NCI-H345 treated with DMSO at 0.1 percent for 48 hours (cell line): ENCODE measurements around the gene C11orf68.
A peak's percentile ranks its signal among the peaks of the same experiment; 100 is the strongest.

Experiments
- DNase-seq: peaks from one replicate; lab custom pipeline; 2025; ENCODE audit not compliant: unreplicated experiment; lab: John Stamatoyannopoulos, UW

C11orf68 gene

DNA sequence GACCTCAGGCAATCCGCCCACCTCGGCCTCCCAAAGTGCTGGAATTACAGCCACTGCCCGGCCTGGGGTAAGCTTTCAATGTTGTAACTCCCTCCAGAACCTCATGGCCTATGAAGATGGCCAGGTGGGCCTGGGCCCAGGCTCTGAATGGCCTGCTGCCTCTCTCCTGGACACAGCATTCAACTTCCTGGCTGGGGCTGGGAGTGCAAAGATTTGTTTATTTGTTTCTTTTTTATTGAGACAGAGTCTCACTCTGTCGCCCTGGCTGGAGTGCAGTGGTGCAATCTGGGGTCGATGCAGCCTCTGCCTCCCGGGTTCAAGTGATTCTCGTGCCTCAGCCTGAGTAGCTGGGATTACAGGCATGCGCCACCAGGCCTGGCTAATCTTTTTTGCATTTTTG is 25.9 kb upstream of the C11orf68 start:
- no peak for DNase-seq

DNA sequence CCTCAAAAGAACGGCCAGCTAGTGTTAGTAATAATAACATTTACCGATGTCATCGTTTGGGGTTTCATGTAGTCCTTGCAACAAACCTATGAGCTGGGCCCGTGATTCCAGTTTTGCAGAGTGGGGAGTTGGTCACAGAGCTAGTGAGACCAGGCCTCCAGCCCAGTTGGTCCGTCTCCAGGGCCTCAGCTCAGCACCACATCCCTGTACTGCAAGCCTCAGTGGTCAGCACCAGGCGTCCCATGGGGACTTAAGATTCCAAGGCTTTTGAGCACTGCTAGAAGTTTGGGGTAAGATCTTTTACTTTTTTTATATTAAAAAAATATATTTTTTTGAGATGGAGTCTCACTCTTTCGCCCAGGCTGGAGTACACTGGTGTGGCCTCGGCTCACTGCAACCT is 25.3 kb upstream of the C11orf68 start:
- DNase-seq = no peak

DNA sequence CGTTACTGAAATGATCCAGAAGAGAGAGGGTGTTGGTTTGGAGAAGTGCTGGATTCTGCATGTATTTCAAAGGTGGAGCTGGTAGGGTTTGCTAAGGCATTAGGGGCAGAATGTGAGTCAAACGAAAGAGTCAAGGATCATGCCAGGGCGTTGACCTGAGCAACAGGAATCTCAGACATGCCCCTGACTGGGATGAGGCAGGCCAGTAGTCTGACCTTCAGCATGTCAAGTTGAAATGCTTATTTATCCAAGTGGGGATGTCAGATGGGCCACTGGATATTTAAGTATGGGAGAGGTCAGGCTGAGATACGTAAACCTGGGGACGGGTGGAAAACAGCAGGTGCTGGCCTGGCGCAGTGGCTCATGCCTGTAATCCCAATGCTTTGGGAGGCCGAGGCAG is 23.7 kb upstream of the C11orf68 start:
- DNase-seq = no peak

DNA sequence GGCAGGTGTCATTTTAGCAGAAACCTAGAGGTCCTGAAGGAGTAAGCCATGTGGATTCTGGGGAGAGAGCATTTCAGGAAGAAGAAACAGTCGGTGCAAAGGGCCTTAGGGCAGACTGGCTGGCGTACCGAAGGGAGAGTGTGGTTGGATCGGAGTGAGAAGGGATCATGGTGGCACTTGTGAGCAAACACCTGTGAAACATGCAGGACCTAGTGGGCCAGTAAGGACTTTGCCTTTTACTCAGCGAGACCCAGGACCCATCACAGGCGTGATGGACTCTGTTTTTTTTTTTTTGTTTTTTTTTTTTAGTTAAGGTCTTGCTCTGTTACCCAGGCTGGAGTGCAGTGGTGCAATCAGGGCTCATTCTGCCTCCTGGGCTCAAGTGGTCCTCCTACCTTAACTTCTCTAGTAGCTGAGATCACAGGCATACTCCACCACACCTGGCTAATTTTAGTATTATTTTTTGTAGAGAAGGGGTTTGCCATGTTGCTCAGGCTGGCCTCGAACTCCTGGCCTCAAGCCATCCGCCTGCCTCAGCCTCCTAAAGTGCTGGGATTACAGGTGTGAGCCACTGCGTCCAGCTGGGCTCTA is 23.0 kb upstream of the C11orf68 start:
- no peak for DNase-seq

DNA sequence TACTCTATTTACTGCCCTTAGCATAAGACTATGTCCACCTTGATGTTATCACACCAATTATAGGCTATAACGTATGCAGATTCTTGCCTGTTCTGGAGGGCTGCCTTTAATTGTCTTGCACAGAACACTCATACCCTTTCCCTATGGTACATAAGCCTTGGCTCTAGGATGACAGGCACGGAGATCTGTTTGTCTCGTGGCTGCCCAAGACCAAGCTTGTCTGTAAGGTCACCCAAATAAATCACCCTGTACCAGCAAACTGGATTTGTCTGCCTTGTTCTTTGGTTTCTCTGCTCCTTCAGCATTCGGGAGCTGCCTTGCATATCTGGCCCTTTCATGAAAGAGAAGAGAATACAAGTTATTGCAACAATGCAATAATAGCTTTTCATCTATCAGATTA is 18.9 kb upstream of the C11orf68 start:
- DNase-seq = no peak

DNA sequence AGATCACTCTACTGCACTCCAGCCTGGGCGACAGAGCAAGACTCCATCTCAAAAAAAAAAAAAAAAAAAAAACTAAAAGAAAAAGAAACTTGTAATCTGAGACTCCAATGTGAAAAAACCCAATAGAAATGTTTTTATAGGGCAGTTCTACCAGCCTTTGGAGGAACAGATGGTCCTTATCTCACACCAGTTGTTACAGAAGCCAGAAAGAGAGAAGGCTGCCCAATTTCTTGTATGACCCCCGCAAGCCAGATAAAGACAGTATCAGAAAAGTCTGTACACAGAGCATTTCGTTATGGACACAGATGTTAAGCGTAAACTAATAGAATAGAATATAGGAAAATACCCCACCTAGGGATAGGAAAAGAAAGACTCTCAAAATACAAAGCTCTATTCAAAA is 15.2 kb upstream of the C11orf68 start:
- DNase-seq = no peak

DNA sequence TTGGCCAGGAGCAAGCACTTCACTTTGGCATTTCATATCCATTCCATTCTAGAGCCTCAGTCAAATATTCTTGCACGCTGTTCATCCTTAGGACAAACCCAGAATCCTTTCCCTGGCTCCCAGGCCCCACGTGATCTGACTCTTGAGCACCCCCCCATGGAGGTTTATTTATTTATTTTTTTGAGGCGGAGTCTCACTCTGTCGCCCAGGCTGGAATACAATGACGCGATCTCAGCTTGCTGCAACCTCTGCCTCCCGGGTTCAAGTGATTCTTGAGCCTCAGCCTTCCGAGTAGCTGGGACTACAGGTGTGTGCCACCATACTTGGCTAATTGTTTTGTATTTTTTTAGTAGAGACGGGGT is 13.7 kb upstream of the C11orf68 start:
- peak; percentile 7 for DNase-seq

DNA sequence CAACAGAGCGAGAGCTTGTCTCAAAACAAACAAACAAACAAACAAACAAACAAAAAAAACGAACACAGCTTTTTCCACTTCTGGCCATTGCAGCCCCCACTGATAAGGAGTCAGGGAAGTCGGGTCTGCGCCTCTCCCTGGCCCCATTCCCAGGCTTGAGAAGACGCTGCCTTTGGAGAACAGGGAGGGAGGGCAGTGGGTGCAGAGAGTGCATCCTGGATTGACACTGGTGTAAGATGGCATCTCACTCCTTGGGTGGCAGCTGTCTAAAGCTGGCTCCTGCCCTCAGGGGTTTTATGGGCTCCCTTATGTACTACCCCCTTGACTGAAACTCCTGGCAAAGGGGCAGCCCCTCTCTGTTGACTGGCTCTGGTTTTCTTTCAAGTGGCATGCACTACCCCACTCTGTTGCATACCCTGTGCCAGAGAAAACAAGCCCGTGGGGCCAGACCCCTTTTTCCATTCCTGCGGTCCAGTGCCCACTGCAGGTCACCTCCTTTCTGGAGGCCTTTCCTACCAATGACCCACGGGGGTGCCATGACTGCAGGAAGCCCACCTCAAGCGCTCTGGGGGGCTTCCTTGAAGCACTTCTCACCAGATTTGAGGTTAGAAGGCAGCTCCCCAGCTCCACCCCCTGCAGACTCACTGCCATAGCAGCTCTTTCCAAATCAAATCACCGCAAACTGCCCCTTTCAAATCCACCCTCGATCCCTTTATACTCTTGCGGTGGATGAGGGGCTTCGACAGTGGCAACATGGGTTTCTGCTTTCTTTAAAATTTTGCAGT is 13.1 kb upstream of the C11orf68 start:
- DNase-seq = no peak

DNA sequence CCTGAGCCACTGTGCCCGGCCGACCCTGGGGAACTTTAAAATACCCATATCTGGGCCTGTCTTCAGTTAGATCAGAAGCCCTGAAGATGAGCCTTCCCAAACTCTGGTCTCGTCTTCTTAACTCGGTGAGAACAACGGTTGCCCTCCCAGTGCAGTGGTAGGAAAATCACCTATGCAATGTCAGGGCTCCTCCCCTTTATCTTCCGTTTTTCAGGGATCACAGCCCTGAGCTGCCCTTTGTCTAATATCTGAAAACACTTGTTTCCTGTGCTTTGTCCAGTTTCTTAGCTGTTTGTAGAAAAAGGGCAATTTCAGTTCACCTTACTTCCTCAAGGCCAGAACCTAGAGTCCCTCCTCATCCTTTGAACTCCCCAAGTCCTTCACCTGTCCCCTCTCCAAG is 9.8 kb upstream of the C11orf68 start:
- no peak for DNase-seq

DNA sequence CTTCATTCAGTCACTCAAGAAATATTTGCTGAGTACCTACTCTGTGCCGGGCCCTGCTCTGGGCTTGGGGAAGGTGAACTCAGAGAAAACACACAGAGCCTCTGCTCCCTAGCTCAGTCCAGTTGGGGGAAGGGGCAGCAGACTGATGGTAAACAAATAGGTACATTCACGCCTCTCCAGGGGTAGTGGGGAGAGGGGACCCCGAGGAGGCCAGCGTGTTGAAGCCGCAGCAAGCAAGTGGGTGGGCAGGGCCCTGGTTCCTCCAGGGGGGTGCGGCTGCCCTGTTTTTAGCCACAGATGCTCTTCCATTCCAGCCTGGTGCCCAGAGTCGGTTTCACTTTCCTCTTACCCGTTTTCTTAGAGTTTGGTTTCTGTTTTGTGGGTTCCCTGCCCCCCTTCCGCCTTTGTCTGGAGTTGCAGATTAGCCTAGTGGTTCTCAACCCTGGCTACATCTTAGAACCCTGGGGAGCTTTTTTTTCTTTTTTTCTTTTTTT is 9.1 kb upstream of the C11orf68 start:
- DNase-seq = no peak

DNA sequence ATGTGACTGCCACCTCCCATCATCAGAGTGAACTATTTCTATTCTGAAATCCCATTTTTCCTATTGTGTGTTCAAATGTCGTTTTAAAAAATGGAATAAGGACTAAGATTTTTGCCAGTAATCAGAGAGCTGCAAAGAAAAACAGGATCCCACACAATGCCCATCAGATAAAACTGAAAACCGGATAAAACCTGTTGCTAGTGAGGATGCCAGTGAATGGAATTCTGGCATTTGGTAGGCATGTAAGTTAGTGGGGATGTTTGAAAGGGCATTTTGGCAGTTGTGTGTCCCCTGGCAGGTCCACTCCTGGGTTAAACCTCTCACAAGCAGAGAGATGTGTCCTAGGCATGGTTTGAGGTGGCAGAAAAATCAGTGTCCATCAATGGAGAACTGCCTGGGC is 6.5 kb upstream of the C11orf68 start:
- DNase-seq = no peak

DNA sequence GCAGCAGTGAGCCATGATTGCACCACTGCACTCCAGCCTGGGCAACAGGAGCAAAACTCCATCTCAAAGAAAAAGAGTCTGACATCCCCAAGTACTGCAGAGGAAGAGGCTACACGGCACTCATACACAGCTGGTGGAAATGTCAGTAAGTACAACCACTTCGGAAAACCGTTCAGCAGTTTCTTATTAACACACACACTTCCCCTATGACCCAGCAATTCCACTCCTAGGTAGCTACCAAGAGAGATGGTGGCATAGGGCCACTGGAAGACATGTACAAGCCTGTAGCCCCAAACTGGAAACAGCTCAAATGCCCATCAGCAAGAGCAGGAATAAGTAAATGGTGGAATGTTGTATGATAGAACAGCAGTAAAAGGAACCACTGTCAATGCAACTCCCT is 3.7 kb upstream of the C11orf68 start:
- no peak for DNase-seq

DNA sequence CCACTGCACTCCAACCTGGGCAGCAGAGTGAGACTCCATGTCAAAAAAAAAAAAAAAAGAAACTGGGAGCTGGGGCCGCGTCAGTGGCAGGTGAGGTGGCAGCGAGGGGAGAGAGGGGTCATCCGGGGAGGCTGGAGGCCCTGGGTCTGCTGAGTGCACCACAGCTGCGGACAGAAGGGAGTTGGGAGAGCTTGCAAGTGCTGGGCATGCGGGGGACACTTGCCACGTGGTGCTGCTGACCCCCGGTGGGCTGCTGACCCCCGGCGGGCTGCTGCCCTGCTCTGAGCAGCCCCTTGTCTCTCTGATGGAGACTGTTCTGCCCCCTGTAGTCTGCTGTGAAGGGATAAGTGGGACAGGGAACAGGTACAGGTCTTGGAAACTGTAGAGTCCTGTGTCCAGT is 3.0 kb upstream of the C11orf68 start:
- no peak for DNase-seq

DNA sequence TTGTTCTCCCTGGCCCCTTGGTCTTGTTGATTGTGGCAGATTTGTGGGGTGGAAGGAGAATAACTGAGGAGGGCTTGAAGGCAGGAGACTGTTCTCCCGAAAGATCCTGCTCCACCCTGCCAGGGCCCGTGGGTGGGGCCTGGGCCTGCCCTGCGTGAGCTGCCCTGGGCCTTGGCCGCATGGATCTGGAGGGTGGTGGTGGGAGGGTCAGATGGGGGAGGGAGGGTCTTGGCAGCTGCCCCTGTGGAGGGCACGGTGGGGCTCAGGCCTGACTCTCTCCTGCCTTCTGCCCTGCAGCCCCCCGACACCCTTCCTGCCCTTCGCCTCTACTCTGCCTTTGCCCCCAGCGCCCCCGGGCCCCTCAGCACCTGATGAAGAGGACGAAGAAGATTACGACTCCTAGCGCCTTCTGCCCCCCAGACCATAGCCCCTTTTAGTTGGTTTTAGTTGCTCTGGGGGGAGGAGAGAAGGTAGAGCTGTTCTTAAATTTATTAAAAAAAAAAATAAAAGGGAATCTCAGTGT is 2.2 kb upstream of the C11orf68 start:
- no peak for DNase-seq

DNA sequence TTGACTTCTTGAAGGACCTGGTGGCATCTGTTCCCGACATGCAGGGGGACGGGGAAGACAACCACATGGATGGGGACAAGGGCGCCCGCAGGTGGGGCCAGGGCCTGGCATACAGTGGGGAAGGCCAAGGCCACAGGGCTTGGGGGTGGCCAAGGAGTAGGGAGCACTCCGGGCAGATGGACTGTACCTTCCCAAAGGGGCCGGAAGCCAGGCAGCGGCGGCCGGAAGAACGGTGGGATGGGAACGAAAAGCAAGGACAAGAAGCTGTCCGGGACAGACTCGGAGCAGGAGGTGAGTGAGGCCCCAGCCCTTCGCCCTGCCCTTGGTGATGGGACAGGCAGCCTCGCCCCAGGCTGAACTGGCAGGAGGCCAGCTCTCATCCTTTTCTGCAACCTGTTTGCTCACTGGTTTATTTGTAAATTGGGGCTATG is 1.5 kb upstream of the C11orf68 start:
- no peak for DNase-seq

DNA sequence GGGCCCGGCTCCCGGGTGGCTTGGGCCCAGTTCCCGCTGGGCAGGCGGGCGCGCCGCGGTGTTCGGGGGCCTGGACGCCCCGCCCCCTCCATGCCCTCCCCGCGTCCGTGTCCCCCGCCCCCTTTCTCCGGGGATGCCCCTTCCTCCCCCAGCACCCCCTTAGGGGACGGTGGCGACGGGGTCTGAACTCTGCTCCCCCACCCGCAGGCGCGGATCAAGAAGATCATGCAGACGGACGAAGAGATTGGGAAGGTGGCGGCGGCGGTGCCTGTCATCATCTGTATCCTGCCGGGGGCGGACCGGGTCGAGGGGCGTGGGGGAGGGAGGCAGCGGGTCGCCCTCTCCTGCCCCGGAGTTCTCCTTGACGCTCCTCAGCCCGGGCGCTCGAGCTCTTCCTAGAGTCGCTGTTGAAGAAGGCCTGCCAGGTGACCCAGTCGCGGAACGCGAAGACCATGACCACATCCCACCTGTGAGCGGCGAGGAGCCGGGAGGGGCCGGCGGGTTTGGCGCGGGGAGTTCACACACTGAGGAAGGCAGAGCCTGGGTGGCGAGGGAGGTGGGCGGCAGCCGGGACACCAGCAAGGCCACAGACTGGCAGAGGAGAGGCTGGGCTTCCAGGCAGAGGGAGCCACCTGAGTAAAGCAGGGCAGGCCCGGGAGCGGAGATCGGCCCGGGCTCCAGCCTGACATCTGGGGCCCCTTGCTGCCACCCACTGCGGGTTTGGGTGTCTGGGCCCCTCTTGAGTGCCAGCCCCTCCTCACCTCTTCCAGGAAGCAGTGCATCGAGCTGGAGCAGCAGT is 910 bp upstream of the C11orf68 start:
- DNase-seq = no peak

DNA sequence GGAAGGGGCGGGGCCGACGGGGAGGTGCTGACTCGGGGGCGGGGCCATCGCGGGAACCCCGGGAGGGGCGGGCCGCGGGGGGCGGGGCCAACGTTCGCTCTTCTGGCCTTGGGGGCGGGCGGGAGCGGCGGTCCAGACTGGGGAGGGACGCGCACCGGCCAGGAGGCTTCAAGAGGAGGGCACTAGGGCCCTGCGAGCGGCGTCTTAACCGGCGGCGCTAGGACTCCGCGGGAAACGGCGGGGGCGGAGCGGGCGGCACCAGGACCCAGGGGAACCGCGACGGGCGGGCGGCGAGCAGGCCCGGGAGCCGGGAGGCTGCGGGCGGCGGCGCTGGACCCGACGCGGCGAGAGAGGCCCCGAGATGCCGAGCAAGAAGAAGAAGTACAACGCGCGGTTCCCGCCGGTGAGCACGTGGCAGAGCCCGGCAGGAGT is 295 bp upstream of the C11orf68 start, which contains the start of gene DRAP1:
Gene DRAP1 (plus strand): TSS at position 286 of the 432 bp plus-strand sequence. CDS start 76 bp downstream, at position 362.
- peak; percentile 98 for DNase-seq

DNA sequence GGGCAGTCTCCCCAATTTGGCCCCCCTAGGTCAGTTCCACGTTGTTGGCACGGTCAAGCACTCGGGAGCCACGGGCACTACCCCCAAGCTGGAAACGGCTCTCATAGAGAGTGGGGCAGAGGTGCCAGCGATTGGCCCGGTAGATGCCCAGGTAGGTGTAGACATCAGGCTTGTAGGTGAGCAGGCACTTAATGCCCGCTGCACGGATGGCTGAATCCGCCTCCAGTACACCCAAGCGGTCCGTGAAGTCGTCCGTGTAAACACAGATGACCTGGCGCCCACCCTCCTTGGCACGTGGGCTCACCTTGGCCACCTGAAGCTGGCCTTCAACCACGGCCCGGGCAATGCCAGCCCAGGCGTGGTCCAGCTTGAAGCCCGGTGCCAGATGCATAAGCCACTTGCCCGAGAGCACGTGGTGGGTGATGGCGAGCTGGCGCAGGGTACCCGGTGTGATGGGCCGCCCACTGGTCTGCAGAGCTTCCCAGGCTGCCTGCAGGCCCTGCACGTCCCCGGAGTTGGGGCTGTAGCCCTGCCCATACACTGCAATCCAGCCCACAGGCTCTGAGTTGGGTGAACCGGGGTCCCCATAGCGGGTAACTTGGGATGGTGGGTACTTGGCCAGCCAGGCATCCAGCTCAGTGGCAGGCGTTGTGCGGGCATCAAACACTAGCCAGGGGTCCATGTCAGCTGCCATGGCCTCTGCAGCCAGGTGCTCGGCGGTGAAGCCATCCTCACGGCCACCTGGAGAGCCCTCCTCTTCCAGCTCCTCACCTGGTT is 1.2 kb downstream of the C11orf68 start:
- no peak for DNase-seq

DNA sequence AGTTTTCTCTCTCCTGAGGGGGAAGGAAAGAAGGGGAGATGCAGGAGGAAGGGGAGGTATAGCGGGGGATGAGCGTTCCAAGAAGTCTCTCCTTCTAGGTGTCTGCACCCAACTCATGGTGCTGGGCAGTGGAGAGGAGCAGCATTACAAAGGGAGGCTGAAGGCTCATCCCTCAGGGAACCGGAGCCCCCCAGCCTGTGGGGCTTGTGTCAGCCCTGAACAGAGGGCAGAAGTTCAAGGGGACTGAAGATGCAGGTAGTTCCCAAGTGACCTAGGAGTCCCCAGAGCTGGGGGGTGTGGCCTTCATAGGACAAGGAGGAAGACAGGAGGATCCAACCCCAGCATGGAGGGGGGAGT is 1.8 kb downstream of the C11orf68 start:
- DNase-seq = no peak

DNA sequence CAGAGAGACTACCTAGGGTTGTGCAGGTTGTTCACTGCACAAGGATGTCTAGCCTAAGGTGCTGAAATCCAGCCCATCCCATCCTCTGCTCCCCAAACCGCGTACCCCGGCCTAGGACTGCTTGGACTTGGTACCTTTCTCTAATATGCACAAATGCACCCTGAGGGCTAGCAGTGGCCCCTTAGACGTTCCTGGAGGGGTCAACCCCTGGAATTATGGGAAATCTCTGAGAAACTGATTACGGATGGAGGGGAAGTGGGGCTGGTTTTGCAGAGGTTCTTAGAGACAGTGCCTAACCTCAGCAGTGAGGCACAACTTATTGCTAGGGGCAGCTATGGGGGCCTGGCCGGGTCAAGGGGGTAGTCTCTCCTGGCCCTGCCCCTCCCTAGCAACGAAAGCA is 2.5 kb downstream of the C11orf68 start:
- DNase-seq = no peak

DNA sequence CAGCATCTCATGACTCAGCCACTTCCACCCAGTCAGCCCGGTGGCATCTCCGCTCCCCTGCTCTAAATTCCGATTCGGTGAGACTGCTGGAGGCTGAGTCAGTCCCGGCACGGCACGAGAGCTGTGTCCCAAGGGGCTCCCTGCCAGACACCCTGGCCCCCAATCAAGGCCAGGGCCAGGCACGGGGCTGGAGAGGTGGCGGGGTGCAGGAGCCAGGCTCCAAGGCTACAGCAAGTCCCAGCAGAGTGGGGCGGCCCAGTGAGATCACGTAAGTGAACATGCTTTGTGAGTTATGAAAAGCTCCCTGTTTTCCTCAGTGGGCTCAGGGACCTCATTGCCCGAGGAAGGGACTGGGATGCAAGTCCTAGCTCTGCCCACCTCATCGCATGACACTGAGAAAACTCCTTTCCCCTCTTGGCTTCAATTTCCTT is 3.0 kb downstream of the C11orf68 start:
- no peak for DNase-seq
